Epithelial cell of proximal tubule (primary cell): ENCODE data around the gene CDH4. TPM values are rescaled to one million over a fixed set of nuclear protein-coding genes. Genes with fewer than 3 reads are reported as not detected.

Source experiments
- DNase-seq: peaks from one replicate; pipeline ENCODE4 v3.0.0-alpha.2; 2011; ENCODE audit warnings: low read depth
- H3K4me3 ChIP-seq: 2 replicates; pipeline ENCODE4 v1.5.1; 2011; ENCODE audit warnings: low read depth, mild to moderate bottlenecking, low read length
- CTCF ChIP-seq: conservative IDR thresholded peaks from 2 replicates; pipeline ENCODE4 v1.5.1; 2012; ENCODE audit warnings: low read depth, mild to moderate bottlenecking, low read length
- total RNA-seq: library from RNA; depleted of rRNA; stranded (reverse); fragments of >200 nt; gene quantifications from 2 replicates; pipeline ENCODE4 v1.2.3, GENCODE V29; 2015

Gene CDH4
- total RNA-seq, 1 donor from 2014 or later: 17.1 TPM

GRCh38 chr20:61919239-61919638 is 667.2 kb downstream of the CDH4 start:
- no peak overlapping the region for H3K4me3 ChIP-seq
- no peak for TF ChIP-seq CTCF
- no peak for DNase-seq

- no peak for DNase-seq
- no peak for TF ChIP-seq CTCF
- no peak overlapping the region for H3K4me3 ChIP-seq
Observed at GRCh38 chr20:61919675-61920365, 667.8 kb downstream of the CDH4 start.

- no peak for DNase-seq
- H3K4me3 ChIP-seq: no peak overlapping the region
- no peak for TF ChIP-seq CTCF
Observed at GRCh38 chr20:61922411-61922810, 670.4 kb downstream of the CDH4 start.

- TF ChIP-seq CTCF: no peak
- DNase-seq: no peak
Observed at GRCh38 chr20:61922936-61923335, 670.9 kb downstream of the CDH4 start.

GRCh38 chr20:61923371-61924166 is 671.5 kb downstream of the CDH4 start:
- no peak for DNase-seq
- H3K4me3 ChIP-seq: no peak overlapping the region
- no peak for TF ChIP-seq CTCF

More at GRCh38 chr20:61922936-61923335, 670.9 kb downstream of the CDH4 start:
- H3K4me3 ChIP-seq: no peak overlapping the region

- no peak for DNase-seq
Observed at GRCh38 chr20:61924211-61924857, 672.3 kb downstream of the CDH4 start.

More at GRCh38 chr20:61924211-61924857, 672.3 kb downstream of the CDH4 start:
- TF ChIP-seq CTCF: no peak
- H3K4me3 ChIP-seq: no peak overlapping the region
